H54 (cell line): ENCODE data around the gene TEDC1.
A peak's percentile ranks its signal among the peaks of the same experiment; 100 is the strongest.

Experiments
- DNase-seq: peaks from one replicate; pipeline ENCODE4 v3.0.0; 2011; ENCODE audit warnings: low spot score, mixed read lengths; ENCODE audit not compliant: insufficient read length
- FAIRE-seq: peaks from 3 replicates; lab custom pipeline; 2011; peaks lifted over from hg19 to GRCh38; lab: Jason Lieb, UNC
- POLR2A ChIP-seq: IDR thresholded peaks from 2 replicates; pipeline ENCODE4 v1.6.1; 2011; ENCODE audit warnings: low read depth, mild to moderate bottlenecking, low read length

The TEDC1 gene, protein sequence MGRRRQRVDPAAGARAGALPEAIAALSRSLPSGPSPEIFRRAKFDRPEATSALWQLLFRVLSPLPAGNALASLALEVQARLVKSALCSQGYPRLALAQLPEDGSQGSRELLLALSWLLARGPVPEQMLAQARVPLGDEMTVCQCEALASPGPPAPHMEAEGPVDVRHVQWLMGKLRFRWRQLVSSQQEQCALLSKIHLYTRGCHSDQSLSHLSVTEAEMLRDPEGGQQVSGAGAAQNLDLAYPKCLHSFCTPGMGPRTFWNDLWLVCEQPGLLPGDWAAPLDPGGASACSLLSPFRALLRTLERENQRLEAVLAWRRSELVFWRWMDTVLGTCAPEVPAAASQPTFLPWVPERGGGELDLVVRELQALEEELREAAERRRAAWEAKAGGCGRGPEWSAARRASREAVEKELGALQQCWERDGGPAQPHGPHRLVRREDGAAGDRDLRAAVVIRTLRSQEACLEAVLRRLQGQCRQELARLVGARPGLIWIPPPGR

DNA sequence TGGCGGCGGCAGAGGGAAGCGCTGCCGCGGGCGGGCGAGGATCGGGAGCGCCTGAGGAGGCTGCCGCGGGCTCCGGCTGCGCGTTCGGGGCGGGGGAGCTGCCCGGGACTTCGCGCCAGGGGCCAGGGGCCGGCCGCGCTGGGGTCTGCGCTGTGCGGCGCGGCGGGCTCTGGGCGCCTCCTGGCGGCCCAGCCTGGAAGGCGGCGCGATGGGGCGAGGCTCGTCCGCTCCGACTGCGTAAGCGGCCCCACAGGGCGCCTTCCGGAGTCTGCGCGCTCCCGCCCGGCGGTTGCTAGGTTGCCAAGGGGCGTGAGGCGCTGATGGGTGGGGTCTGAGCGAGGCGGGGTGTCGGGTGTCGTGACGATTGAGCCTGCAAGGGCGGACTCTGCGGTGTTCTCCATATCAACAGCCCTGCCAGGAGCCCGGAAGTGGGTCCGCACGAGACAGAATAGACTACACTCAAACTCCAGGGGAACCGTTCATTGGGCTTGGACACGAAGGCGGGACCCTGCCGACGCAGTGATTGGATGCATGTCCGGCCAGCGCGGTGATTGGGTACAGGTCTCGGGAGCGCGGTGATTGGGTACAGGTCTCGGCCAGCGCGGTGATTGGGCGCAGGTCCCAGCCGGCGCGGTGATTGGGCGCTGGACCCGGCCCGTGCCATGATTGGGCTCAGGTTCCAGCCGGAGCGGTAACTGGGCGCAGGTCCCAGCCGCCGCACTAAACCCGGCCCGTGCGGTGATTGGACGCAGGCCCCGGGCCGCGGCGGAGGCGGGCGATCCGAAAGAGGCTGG, at the start of gene TEDC1:
TSS of gene TEDC1 (plus strand) at position 675 of the 794 bp plus-strand sequence. CDS start 130 bp downstream, outside the sequence.
- TF ChIP-seq POLR2A, result peak; percentile 32
- peak; percentile 99 for DNase-seq
- peak; percentile 98 for FAIRE-seq

DNA sequence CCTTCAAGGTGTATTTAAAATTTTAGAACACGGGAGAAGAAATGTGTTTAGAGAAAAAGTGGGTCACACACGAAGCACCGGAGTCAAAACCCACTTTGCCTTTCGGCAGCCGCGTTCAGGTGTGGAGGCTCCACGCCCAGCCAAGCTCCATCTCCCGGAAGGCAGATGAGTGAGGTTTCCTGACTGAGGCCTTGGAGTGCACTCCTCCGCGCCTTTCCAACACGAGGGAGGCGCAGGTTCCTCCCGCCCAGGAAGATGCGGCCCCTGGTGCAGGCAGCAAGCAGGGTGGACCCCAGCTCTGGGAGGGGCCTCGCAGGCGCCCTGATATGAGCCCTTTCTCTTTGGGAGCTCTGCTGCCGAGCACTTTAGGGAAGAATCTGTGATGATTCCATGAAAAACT, 48.9 kb upstream of the TEDC1 start:
- no peak for FAIRE-seq
- no peak for DNase-seq
- no peak for TF ChIP-seq POLR2A

DNA sequence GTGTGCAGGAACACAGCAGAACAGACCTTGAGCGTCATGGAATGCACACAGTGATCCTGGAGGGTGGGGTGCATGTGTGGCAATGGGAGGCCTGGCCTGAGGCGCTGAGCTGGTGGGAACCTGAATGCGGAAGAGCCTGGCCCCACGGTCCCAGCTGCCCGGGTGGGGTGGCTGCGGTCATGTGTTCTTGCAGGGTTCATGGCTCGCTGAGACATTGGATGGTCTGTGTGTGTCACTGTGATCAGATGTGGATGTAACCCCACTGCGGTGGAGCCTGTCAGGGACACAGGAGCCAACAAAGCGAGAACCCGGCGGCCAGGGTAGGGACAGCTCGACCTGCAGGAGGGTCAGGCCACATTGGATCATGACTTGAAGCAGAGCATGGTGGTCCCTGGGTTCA, 48.2 kb upstream of the TEDC1 start:
- DNase-seq (no peak), FAIRE-seq (no peak)
- no peak for TF ChIP-seq POLR2A

DNA sequence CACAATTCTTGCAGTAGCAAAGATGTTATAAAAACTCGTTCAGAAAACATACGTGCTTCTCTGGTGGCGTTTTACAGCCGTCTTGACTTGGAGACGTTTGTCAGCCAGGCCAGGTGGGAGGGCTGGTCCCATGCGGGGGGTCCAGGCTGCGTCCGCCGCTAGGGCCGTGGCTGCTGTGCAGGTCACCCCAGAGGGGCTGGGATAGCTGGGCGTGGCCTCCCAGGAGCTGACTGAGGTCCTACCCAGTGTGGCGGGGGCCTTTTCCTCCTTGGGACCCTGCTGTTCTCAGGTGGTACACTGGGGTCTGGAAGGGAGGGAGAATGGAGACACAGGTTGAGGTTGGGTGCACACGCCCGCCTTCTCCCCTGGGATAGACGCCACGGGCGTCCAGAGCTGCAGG, 46.2 kb upstream of the TEDC1 start:
- FAIRE-seq, result no peak
- no peak for DNase-seq
- TF ChIP-seq POLR2A, result no peak

DNA sequence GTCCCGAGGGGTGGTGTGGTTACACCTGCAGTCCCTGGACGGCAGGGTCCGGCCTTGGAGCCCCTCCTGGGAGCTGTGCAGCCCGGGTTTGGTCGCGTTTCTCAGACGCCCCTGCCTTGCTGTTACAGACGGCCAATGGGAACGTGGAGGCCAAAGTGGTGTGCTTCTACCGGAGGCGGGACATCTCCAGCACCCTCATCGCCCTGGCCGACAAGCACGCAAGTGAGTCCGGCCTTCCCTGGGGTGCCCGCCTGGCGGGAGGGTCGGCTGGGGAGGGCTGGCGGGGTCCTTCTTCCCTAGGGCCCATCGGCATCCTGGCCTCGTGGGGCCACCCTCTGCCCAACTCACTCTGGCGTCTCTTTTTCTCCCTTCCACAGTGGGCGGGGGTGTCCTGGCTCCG, 45.8 kb upstream of the TEDC1 start:
- DNase-seq, result no peak
- TF ChIP-seq POLR2A, result no peak
- no peak for FAIRE-seq

DNA sequence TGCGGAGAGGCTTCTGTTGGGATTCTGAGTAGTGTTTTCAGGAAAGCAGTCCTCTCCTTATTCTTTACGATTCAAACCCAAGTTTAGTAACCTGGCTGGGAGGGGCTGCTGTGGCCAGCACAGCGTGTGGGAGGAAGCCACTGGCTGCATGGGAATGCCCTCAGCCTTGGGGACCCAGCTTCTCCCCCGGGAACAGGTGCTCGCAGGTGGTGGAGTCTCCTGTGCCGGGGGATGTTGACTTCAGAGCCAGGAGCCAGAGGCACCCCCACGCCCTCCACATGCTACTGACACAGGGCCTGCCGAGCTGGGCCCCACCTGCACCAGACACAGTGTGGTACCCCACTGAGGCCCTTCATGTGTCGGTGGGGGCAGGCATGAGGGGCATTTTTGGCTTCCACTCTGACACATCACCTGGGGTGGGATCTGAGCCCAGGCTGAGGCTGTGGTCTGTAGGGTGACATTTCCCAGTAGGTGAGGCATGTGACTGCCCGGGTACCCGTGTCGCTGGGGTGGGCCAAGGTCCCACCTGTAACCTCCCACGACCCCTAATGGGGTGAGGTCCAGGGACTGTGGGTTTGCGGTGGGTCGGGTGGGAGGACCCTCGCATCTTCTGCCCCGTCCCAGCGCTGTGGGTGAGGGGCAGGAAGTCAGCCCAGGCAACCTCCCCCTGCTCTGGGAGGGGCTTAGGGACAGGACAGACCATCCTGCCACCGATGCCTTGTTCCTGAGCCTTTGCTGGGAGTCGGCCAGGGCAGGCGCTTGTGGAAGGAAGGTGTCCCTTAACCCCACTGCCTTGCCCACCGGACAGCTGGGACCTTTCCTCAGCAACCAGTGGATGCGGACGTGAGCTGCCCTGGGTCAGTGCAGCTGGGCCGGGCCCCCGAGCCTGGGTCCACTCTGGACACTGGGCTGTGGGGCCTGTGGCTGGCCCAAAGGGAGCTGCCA, 44.9 kb upstream of the TEDC1 start:
- FAIRE-seq, result no peak
- no peak for TF ChIP-seq POLR2A

DNA sequence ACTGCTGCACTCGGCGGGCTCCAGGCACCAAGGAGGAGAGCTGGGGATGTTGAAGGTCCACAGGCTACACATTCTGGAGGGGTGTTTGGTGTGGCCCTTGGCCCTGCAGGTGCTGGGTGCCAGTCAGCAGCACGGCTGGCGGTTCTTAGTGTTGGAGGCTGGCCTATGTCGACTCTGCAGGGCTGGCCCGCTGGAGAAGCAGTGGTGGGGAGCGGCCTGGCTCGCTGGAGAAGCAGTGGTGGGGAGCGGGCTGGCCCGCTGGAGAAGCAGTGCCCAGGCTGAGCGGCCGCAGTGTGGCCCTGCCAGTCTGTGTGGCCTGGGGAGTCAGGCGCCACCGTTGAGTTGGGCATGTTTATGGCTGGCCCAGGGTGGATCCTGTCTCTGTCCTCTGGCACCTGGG, 44.1 kb upstream of the TEDC1 start:
- no peak for TF ChIP-seq POLR2A
- FAIRE-seq (no peak), DNase-seq (no peak)

More for the DNA sequence above, 44.9 kb upstream of the TEDC1 start:
- no peak for DNase-seq

DNA sequence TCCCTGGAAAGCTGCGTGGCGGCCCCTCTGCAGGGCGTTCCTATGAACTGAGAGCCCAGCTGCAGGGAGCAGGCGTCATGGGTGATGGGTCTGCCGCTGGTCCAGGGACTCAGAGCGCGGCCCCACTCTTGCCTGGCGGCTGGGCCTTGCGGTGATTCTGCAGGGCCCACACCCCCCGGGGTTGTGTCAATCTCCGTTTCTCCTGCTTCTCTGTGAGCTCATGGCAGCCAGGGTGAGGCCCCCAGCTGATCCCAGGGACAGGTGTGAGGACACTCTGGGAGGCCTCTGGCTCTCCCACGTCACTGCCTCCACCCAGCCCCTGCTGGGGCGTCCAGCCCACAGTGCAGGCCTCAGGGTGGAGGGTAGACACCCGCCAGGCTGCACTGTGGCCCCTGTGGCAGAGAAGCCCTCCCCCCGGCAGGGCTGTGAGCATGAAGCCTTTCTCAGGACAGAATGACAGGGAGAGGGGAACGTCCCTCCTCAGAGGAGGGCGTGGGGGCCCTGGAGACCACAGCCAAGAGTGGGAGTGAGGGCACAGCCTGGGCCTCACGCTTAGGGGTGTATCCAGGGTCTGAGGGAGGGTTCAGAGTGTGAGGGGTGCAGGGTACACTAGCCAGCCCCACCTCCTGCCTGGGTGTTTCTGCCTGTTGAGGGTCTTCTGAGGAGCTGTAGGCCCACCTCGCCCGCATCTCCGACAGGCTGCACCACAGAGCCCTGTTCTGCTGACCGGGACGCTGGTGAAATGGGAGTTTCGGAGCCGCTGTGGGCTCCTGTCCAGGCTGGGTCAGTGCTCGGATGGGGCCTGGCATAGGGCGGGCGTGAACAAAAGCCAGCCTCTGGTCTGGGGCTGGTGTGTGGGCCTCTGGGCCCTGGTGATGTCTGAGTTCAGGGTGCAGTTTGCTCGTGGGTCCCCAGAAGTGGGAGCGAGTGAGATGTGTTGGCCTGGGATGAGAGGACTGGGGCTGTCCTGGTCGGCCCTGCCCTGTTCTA, 43.1 kb upstream of the TEDC1 start:
- no peak for FAIRE-seq
- TF ChIP-seq POLR2A, result no peak
- no peak for DNase-seq

DNA sequence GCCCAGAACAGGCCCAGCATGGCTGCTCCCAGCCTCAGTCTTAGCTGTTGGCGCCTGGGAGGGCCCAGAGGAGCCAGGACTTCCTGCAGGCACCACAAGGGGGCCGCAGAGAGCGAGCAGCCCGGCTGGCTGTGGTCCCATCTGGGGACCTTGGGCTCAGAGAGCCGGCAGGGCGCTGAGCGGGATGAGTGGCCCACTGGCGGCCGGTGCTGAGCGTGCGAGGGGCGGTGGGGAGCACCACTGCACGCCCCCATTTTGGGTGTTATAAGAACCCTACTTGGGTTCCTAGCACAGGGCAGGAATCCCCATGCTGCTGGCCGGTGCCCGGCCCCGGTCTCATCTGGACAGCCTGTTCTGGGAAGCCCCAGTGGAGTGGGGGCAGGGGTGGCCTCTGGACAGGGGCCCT, 42.3 kb upstream of the TEDC1 start:
- peak; percentile 75 for DNase-seq
- FAIRE-seq, result no peak
- no peak for TF ChIP-seq POLR2A

DNA sequence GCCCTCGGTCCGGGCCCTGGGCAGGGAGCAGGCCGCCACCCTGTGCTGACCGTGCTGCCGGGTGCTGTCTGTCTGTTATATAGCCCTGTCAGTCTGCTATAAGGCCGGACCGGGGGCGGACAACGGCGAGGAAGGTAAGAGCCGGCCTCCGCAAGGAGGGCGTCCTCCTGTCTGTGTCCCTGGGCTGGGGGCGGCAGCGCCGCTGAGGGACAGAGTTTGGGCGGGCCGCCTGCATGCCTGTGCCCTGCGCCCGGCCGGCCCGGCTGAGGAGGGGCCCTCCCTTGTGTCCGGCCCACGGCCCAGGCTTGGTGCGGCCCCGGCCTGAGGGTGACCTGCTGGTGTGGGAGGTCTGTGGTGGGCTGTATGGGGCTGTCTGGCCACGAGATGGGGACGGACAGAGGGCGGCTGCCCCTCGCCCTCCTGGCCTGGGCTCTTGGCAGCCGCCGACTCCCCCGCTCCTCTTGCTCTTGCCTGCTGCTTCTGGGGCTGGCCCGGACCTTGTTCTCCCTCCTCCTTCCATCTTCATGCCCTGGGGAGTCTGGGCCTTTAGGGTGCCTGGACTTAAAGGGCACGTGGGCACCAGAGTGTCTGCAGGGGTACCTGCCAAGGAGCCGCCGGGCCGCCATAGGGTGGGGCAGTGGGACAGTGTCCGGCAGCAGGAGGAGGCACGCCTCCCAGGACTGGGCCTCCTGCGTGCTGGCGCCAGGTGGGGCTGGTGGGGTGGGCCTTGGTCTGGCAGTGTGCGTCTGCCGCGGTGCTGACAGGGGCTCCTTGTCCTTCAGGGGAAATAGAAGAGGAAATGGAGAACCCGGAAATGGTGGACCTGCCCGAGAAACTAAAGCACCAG, 41.5 kb upstream of the TEDC1 start:
- DNase-seq (no peak), FAIRE-seq (no peak)
- TF ChIP-seq POLR2A, result no peak

DNA sequence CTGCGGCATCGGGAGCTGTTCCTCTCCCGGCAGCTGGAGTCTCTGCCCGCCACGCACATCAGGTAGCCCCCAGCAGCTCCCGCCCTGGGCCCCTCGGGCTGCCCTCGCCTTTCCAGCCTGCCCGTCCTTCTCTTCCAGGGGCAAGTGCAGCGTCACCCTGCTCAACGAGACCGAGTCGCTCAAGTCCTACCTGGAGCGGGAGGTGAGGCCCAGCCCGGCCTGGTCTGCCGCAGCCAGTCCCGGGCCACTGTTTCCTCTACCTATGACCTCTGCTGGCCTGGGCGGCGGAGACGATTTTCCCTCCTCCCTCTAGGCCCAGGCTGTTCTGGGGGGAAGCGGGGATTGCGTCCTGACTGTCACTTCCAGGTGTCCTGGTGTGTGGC, 40.9 kb upstream of the TEDC1 start:
- DNase-seq, result no peak
- TF ChIP-seq POLR2A, result no peak
- no peak for FAIRE-seq
